Breast epithelium (tissue), 3 donors: ENCODE data around the gene KIF21B.

Experiments
- CTCF ChIP-seq, 3 donors: fragments of 450-650 bp; IDR thresholded peaks; one replicate each; pipeline ENCODE4 v1.5.1; 2016 to 2017; ENCODE audit warnings: antibody characterized with exemption in 3 of 3, mild to moderate bottlenecking in 3 of 3, moderate library complexity in 3 of 3
- POLR2A ChIP-seq: fragments of 450-650 bp; IDR thresholded peaks from one replicate; pipeline ENCODE4 v1.6.1; 2016; ENCODE audit warnings: antibody characterized with exemption, mild to moderate bottlenecking, moderate library complexity
- POLR2AphosphoS5 ChIP-seq, 3 donors: sonication (generic); formaldehyde crosslinking; IDR thresholded peaks; one replicate each; pipeline ENCODE4 v1.6.1; 2017; ENCODE audit warnings: antibody characterized with exemption in 3 of 3

GRCh38 chr1:201062511-201063091 lies 39.1 kb upstream of the KIF21B start:
- no peak for TF ChIP-seq POLR2A
- no peak for TF ChIP-seq CTCF (IDR thresholded peaks at IDR 0.05)
- TF ChIP-seq POLR2AphosphoS5 (IDR thresholded peaks at IDR 0.05), result no peak
